ENCODE measurements around the gene PHF12. TPM values are rescaled to one million over a fixed set of nuclear protein-coding genes. Genes with fewer than 3 reads are reported as not detected.

PHF12 gene
- total and polyA plus RNA-seq, 2 of the 13 experiments (the other 11 are each of a cell fraction or from before 2014, with no cell fraction given) = 9.8 to 17.1 TPM

DNA sequence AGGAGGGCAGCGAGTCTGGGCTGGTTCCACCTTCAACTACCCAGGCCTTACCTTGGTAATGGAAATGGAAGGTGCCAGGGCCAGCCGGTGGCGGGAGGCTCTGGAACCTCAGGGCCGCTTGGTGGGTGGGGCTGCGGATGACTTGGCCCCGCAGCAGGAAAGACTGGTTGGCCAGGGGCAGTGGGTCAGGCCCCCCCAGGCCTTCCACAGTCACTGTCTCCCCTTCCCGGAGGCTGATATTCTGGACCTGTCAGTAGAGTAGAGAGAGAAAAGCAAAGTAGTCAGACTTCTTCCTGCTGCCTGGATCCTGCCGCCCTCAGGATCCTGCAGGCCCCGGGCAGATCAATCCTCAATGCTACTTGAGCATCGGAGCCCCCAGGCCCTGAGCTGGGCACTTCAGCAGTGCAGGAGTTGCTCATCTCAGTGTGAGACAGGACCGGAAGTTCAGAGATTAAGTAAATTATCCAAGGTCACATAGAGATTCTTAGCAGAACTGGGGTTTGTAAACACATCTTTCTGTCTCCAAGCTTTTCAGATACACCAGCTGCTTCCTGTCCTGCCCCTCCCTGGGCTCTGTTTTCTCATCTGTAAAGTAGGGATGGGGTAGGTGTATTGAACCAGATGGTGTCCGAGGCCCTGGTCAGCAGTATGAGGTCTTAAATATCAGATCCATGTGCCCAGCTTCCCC lies 18.5 kb upstream of the PHF12 start (continued):
- TF ChIP-seq, protein P1, sequence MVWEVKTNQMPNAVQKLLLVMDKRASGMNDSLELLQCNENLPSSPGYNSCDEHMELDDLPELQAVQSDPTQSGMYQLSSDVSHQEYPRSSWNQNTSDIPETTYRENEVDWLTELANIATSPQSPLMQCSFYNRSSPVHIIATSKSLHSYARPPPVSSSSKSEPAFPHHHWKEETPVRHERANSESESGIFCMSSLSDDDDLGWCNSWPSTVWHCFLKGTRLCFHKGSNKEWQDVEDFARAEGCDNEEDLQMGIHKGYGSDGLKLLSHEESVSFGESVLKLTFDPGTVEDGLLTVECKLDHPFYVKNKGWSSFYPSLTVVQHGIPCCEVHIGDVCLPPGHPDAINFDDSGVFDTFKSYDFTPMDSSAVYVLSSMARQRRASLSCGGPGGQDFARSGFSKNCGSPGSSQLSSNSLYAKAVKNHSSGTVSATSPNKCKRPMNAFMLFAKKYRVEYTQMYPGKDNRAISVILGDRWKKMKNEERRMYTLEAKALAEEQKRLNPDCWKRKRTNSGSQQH (CRISPR knock-in tag; IDR thresholded peaks at IDR 0.05; ENCODE audit: low read depth) = 0 out of 2 replicates have a peak, but pooled peaks have one; percentile 38
- TF ChIP-seq SAP130 (CRISPR knock-in tag; IDR thresholded peaks at IDR 0.05; ENCODE audit: low read depth) = 0 out of 2 replicates have a peak, but pooled peaks have one; percentile 26
- TF ChIP-seq, protein P2, sequence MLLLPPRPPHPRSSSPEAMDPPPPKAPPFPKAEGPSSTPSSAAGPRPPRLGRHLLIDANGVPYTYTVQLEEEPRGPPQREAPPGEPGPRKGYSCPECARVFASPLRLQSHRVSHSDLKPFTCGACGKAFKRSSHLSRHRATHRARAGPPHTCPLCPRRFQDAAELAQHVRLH (CRISPR knock-in tag; IDR thresholded peaks at IDR 0.05; ENCODE audit: borderline replicate concordance, low read depth) = no peak
- TF ChIP-seq GABPB1 (CRISPR knock-in tag; IDR thresholded peaks at IDR 0.05) = peak; percentile 44; the same call in 1 of the 2 replicates
- no peak for TF ChIP-seq ZNF550 (CRISPR knock-in tag; IDR thresholded peaks at IDR 0.05; ENCODE audit: borderline replicate concordance)
- TF ChIP-seq ARNTL (CRISPR knock-in tag; IDR thresholded peaks at IDR 0.05) = no peak
- no peak for TF ChIP-seq ZNF234 (CRISPR knock-in tag; conservative IDR thresholded peaks at IDR 0.05)
- TF ChIP-seq ZBTB8A (CRISPR knock-in tag; IDR thresholded peaks at IDR 0.05; ENCODE audit: borderline replicate concordance, low read depth) = no peak
- no peak for TF ChIP-seq NCOA5 (CRISPR knock-in tag; IDR thresholded peaks at IDR 0.05)
- TF ChIP-seq, protein P3, sequence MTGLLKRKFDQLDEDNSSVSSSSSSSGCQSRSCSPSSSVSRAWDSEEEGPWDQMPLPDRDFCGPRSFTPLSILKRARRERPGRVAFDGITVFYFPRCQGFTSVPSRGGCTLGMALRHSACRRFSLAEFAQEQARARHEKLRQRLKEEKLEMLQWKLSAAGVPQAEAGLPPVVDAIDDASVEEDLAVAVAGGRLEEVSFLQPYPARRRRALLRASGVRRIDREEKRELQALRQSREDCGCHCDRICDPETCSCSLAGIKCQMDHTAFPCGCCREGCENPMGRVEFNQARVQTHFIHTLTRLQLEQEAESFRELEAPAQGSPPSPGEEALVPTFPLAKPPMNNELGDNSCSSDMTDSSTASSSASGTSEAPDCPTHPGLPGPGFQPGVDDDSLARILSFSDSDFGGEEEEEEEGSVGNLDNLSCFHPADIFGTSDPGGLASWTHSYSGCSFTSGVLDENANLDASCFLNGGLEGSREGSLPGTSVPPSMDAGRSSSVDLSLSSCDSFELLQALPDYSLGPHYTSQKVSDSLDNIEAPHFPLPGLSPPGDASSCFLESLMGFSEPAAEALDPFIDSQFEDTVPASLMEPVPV (CRISPR knock-in tag; IDR thresholded peaks at IDR 0.05) = no peak
- TF ChIP-seq, protein P4, sequence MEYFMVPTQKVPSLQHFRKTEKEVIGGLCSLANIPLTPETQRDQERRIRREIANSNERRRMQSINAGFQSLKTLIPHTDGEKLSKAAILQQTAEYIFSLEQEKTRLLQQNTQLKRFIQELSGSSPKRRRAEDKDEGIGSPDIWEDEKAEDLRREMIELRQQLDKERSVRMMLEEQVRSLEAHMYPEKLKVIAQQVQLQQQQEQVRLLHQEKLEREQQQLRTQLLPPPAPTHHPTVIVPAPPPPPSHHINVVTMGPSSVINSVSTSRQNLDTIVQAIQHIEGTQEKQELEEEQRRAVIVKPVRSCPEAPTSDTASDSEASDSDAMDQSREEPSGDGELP (IDR thresholded peaks at IDR 0.05; ENCODE audit: borderline replicate concordance, low read depth) = peak; percentile 52; the same call in 1 of the 2 replicates
- no peak for TF ChIP-seq ZNF354B (CRISPR knock-in tag; IDR thresholded peaks at IDR 0.05)
- TF ChIP-seq, protein P5, sequence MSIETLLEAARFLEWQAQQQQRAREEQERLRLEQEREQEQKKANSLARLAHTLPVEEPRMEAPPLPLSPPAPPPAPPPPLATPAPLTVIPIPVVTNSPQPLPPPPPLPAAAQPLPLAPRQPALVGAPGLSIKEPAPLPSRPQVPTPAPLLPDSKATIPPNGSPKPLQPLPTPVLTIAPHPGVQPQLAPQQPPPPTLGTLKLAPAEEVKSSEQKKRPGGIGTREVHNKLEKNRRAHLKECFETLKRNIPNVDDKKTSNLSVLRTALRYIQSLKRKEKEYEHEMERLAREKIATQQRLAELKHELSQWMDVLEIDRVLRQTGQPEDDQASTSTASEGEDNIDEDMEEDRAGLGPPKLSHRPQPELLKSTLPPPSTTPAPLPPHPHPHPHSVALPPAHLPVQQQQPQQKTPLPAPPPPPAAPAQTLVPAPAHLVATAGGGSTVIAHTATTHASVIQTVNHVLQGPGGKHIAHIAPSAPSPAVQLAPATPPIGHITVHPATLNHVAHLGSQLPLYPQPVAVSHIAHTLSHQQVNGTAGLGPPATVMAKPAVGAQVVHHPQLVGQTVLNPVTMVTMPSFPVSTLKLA (IDR thresholded peaks at IDR 0.05) = no peak
- no peak for TF ChIP-seq NFE2 (CRISPR knock-in tag; IDR thresholded peaks at IDR 0.05)
- no peak for TF ChIP-seq HMG20B (CRISPR knock-in tag; conservative IDR thresholded peaks at IDR 0.05)
- TF ChIP-seq, protein P6, sequence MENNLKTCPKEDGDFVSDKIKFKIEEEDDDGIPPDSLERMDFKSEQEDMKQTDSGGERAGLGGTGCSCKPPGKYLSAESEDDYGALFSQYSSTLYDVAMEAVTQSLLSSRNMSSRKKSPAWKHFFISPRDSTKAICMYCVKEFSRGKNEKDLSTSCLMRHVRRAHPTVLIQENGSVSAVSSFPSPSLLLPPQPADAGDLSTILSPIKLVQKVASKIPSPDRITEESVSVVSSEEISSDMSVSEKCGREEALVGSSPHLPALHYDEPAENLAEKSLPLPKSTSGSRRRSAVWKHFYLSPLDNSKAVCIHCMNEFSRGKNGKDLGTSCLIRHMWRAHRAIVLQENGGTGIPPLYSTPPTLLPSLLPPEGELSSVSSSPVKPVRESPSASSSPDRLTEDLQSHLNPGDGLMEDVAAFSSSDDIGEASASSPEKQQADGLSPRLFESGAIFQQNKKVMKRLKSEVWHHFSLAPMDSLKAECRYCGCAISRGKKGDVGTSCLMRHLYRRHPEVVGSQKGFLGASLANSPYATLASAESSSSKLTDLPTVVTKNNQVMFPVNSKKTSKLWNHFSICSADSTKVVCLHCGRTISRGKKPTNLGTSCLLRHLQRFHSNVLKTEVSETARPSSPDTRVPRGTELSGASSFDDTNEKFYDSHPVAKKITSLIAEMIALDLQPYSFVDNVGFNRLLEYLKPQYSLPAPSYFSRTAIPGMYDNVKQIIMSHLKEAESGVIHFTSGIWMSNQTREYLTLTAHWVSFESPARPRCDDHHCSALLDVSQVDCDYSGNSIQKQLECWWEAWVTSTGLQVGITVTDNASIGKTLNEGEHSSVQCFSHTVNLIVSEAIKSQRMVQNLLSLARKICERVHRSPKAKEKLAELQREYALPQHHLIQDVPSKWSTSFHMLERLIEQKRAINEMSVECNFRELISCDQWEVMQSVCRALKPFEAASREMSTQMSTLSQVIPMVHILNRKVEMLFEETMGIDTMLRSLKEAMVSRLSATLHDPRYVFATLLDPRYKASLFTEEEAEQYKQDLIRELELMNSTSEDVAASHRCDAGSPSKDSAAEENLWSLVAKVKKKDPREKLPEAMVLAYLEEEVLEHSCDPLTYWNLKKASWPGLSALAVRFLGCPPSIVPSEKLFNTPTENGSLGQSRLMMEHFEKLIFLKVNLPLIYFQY (CRISPR knock-in tag; IDR thresholded peaks at IDR 0.05; ENCODE audit: borderline replicate concordance) = no peak
- TF ChIP-seq ETV5 (CRISPR knock-in tag; IDR thresholded peaks at IDR 0.05; ENCODE audit: borderline replicate concordance) = peak; percentile 77; the same call in 1 of the 2 replicates
- no peak for TF ChIP-seq SALL1 (CRISPR knock-in tag; IDR thresholded peaks at IDR 0.05)
- TF ChIP-seq ISX (CRISPR knock-in tag; conservative IDR thresholded peaks at IDR 0.05) = no peak
- peak; percentile 76 for TF ChIP-seq ZNF629 (CRISPR knock-in tag; conservative IDR thresholded peaks at IDR 0.05)
- no peak for TF ChIP-seq IKZF1 (IDR thresholded peaks at IDR 0.05)
